HEK293 (cell line): ENCODE measurements around the gene CD83.

Experiments used
- CTCF ChIA-PET: fragments of 350-600 bp; formaldehyde crosslinking; extraction: SDS; loops from one replicate; lab custom pipeline; 2021; ENCODE audit warnings: antibody characterized with exemption; lab: Yijun Ruan, JAX
- POLR2A ChIA-PET: fragments of 300-600 bp; formaldehyde crosslinking; extraction: SDS; loops from one replicate; lab custom pipeline; 2020; ENCODE audit warnings: antibody characterized with exemption, inconsistent platforms; lab: Yijun Ruan, JAX
- H3K27ac ChIP-seq: fragments of 200-500 bp; sonication (Bioruptor generic); 2 replicates; pipeline ENCODE4 v1.5.1; 2014; ENCODE audit warnings: low read depth, low read length, control low read depth, inconsistent platforms; ENCODE audit errors: extremely low read depth
- H3K36me3 ChIP-seq, 2 experiments: fragments of 200-500 bp in 1 of 2; sonication (Bioruptor generic) in 1 of 2; 1 replicate in 1 of 2; 2 replicates in 1 of 2; pipeline ENCODE4 v1.5.1; 2014 to 2017; ENCODE audit warnings: inconsistent platforms in 2 of 2, low read length in 2 of 2; ENCODE audit not compliant: control insufficient read depth in 2 of 2, insufficient read depth in 1 of 2
- H3K4me1 ChIP-seq: fragments of 200-500 bp; sonication (Bioruptor generic); 2 replicates; pipeline ENCODE4 v1.5.1; 2014; ENCODE audit warnings: mild to moderate bottlenecking, low read length, inconsistent platforms; ENCODE audit not compliant: control insufficient read depth, insufficient read depth
- H3K4me3 ChIP-seq: 2 replicates; pipeline ENCODE4 v1.5.1; 2011; ENCODE audit warnings: low read depth, mild to moderate bottlenecking, control low read depth, low read length, moderate library complexity
- H3K9me3 ChIP-seq: fragments of 200-500 bp; sonication (Bioruptor generic); 2 replicates; pipeline ENCODE4 v1.5.1; 2014; ENCODE audit warnings: low read depth, low read length, inconsistent platforms; ENCODE audit not compliant: control insufficient read depth, insufficient read depth
- FEZF1 ChIP-seq: fragments of 450-650 bp; formaldehyde crosslinking; IDR thresholded peaks from 2 replicates; pipeline ENCODE4 v1.5.1; 2016; ENCODE audit warnings: missing biosample characterization, missing genetic modification characterization
- PRDM4 ChIP-seq: fragments of 450-650 bp; formaldehyde crosslinking; IDR thresholded peaks from 2 replicates; pipeline ENCODE4 v1.5.1; 2017; ENCODE audit warnings: missing biosample characterization, missing genetic modification characterization
- TRIM28 ChIP-seq: IDR thresholded peaks from 2 replicates; pipeline ENCODE4 v1.6.1; 2011; ENCODE audit warnings: low read length, control low read depth, borderline replicate concordance
- ZBTB8A ChIP-seq: fragments of 450-650 bp; formaldehyde crosslinking; IDR thresholded peaks from 2 replicates; pipeline ENCODE4 v1.5.1; 2016; ENCODE audit warnings: missing biosample characterization, missing genetic modification characterization
- ZNF18 ChIP-seq: fragments of 450-650 bp; formaldehyde crosslinking; IDR thresholded peaks from 2 replicates; pipeline ENCODE4 v1.5.1; 2016; ENCODE audit warnings: missing biosample characterization, missing genetic modification characterization
- ZNF26 ChIP-seq: fragments of 450-650 bp; formaldehyde crosslinking; IDR thresholded peaks from 2 replicates; pipeline ENCODE4 v1.5.1; 2016; ENCODE audit warnings: missing biosample characterization, missing genetic modification characterization
- ZNF280D ChIP-seq: fragments of 450-650 bp; formaldehyde crosslinking; IDR thresholded peaks from 2 replicates; pipeline ENCODE4 v1.5.1; 2016; ENCODE audit warnings: missing biosample characterization, missing genetic modification characterization
- ZNF341 ChIP-seq: fragments of 450-650 bp; formaldehyde crosslinking; IDR thresholded peaks from 2 replicates; pipeline ENCODE4; 2016; ENCODE audit warnings: low read depth, missing biosample characterization, missing genetic modification characterization
- ZNF501 ChIP-seq: fragments of 450-650 bp; formaldehyde crosslinking; IDR thresholded peaks from 2 replicates; pipeline ENCODE4 v1.5.1; 2016; ENCODE audit warnings: missing biosample characterization, missing genetic modification characterization
- ZNF548 ChIP-seq: fragments of 450-650 bp; formaldehyde crosslinking; IDR thresholded peaks from 2 replicates; pipeline ENCODE4 v1.5.1; 2016; ENCODE audit warnings: missing biosample characterization, missing genetic modification characterization
- ZNF560 ChIP-seq: fragments of 450-650 bp; formaldehyde crosslinking; IDR thresholded peaks from 2 replicates; pipeline ENCODE4 v1.5.1; 2017; ENCODE audit warnings: missing biosample characterization, missing genetic modification characterization, borderline replicate concordance
- ZNF664 ChIP-seq: fragments of 450-650 bp; formaldehyde crosslinking; IDR thresholded peaks from 2 replicates; pipeline ENCODE4 v1.5.1; 2016; ENCODE audit warnings: missing biosample characterization, missing genetic modification characterization
- ZNF768 ChIP-seq: fragments of 450-650 bp; formaldehyde crosslinking; IDR thresholded peaks from 2 replicates; pipeline ENCODE4 v1.5.1; 2018; ENCODE audit warnings: missing biosample characterization, mild to moderate bottlenecking, missing genetic modification characterization
- ZNF777 ChIP-seq: fragments of 450-650 bp; formaldehyde crosslinking; IDR thresholded peaks from 2 replicates; pipeline ENCODE4 v1.5.1; 2017; ENCODE audit warnings: missing biosample characterization, missing genetic modification characterization, borderline replicate concordance
- ZNF830 ChIP-seq: fragments of 450-650 bp; IDR thresholded peaks from 2 replicates; pipeline ENCODE4 v1.5.0; 2018; ENCODE audit warnings: missing biosample characterization, missing genetic modification characterization, low read depth, mild to moderate bottlenecking, moderate library complexity
- ZNF843 ChIP-seq: fragments of 450-650 bp; formaldehyde crosslinking; IDR thresholded peaks from 2 replicates; pipeline ENCODE4 v1.5.1; 2016; ENCODE audit warnings: missing biosample characterization, missing genetic modification characterization

The CD83 gene

GRCh38 chr6:14132244-14132920 lies 14.8 kb downstream of the CD83 start (continued):
- TF ChIP-seq ZNF777 (tag by site-specific recombination) (no peak), ZNF560 (tag by site-specific recombination) (no peak), ZNF830 (no peak), PRDM4 (tag by site-specific recombination) (no peak)

GRCh38 chr6:14132921-14133275 lies 15.3 kb downstream of the CD83 start:
- H3K4me1 ChIP-seq: peaks cover 4% of the 10 kb centered on the region; the same call in 1 of the 2 replicates
- no peak overlapping the region for H3K27ac ChIP-seq
- no peaks in the 10 kb centered on the region for H3K9me3 ChIP-seq
- CTCF ChIA-PET: interaction anchor here (0.8 to 9.9 kb wide), 2 partner anchors 8 to 13 kb away, joined by 3 to 85 read pairs; no protein-coding TSS in a partner anchor
- H3K36me3 ChIP-seq: peaks cover 0 to 9% of the 10 kb centered on the region in 2 experiments; a peak in 1 of 3 replicates
- POLR2A ChIA-PET: no interaction called here
- no peak overlapping the region for H3K4me3 ChIP-seq
- no peak for TF ChIP-seq TRIM28
- no peak for TF ChIP-seq ZNF768 (tag by site-specific recombination)
- TF ChIP-seq ZNF843 (tag by site-specific recombination): no peak
- TF ChIP-seq ZBTB8A: no peak
- no peak for TF ChIP-seq ZNF280D (tag by site-specific recombination)
- TF ChIP-seq ZNF664 (tag by site-specific recombination): no peak
- no peak for TF ChIP-seq ZNF18 (tag by site-specific recombination)
- no peak for TF ChIP-seq ZNF548 (tag by site-specific recombination)
- TF ChIP-seq ZNF501 (tag by site-specific recombination): no peak
- TF ChIP-seq ZNF26 (tag by site-specific recombination): no peak
- TF ChIP-seq FEZF1 (tag by site-specific recombination): no peak
- no peak for TF ChIP-seq ZNF341 (tag by site-specific recombination)
